Stimulated activated CD4-positive, alpha-beta T cell treated with anti-CD3 and anti-CD28 coated beads, Interleukin-1b, Interleukin-23, amount 100 ng/mL, for 24 hours (primary cell): ENCODE data around the gene KRT76.

ENCODE experiments used
- DNase-seq, 4 experiments: peaks; one replicate each; pipeline ENCODE4 v3.0.0-alpha.2; 2020; ENCODE audit warnings: low read depth in 4 of 4, low spot score in 1 of 4

KRT76 gene

DNA sequence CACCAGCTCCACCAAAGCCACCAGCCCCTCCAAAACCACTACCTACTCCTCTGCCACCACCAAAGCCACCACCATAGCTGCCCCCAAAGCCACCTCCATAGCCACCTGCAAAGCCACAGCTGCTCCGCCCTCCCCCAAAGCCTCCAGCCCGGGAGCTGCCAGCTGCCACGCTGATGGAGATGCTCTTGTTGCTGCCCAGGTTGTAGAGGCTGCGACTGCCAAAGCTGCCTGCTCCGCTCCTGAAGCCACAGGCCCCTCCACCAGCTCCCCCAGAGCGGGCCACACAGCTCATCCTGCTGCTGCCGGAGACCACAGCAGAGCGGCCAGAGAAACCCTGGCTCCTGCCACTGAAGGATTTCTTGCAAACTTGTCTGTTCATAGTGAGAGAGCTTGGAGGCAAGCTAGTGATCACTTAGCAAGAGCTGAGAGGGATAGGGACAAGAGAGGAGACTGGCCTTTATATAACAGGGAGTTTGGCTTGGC lies at the start of gene KRT76:
Gene KRT76, minus strand, starts transcription at position 433 of the 483 bp plus-strand sequence. Its CDS starts 54 bp downstream, at position 379.
- DNase-seq: no peak

DNA sequence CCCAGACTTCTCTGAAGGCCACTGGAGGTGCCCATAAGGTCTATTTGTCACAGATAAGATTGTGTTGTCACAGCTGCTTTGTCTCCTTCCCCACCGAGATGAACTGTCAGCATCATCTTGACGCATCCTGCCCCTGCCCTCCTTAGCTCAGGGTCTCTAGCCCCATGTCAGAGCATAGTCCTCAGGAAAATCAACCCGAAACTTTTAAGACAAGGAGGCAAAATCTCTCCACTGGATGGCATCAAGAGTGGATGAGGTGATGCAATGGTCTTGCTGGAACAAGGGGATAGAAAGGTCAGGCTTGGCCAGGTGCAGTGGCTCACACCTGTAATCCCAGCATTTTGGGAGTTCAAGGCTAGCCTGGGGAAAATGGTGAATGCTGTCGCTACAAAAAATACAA lies 48.8 kb upstream of the KRT76 start:
- no peak for DNase-seq

DNA sequence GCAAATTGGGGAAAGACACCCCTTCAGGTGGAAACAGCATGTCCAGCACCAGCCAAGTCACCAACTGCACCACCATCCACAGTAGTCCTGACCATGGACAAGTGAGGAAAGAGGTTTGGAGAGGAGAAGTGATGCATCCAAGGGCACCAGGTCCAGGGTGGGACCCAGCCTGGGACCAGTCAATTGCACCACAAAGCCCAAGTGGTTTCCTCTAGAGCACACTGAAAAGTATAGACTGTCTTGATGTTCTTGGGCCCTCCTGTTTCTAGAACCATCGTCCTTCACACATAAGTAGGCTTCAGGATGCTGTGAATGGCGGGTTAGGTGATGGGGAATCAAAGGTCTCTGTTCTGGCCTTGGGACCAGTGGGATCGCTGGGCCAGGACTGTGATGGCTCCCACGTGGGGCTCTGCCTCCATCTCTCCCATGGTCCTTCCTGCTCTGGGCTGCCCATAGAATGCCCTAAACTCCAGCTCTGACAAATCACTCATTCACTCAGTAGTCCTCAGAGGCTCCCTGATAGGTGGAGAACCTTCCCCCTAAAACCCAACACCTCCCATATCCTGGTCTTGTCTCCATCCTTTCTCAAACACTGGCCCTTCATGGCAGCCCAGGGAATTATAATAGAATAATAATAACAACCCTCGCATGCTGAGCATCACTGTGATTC lies 47.7 kb upstream of the KRT76 start:
- no peak for DNase-seq

DNA sequence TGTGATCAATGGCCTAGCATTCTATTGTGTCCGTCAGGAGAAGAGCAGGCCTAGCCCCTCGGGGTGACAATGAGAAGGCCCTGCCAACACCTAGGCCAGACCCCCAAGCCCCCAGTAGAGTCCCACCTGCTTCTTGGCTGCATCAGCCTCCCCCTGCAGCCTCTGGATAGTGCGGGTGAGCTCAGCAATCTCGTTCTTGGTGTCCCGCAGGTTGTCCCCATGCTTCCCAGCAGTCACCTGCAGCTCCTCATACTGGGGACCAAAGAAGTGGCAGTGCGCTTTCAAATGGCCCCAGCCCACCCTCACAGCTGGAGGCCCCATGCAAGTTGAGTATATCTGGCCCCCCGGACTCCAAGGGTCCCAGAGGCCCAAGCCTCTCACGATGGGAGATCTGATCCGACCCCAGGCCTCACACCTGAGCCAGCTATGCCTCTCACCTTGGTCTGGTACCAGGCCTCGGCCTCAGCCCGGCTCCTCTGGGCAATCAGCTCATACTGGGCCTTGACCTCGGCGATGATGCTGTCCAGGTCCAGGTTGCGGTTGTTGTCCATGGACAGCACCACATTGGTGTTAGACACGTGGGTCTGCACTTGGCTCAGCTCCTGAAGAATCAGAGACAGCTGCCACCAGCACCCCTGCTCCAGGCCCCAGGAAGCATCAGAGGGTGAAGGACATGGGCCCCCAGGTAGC lies 46.8 kb upstream of the KRT76 start:
- DNase-seq: no peak

DNA sequence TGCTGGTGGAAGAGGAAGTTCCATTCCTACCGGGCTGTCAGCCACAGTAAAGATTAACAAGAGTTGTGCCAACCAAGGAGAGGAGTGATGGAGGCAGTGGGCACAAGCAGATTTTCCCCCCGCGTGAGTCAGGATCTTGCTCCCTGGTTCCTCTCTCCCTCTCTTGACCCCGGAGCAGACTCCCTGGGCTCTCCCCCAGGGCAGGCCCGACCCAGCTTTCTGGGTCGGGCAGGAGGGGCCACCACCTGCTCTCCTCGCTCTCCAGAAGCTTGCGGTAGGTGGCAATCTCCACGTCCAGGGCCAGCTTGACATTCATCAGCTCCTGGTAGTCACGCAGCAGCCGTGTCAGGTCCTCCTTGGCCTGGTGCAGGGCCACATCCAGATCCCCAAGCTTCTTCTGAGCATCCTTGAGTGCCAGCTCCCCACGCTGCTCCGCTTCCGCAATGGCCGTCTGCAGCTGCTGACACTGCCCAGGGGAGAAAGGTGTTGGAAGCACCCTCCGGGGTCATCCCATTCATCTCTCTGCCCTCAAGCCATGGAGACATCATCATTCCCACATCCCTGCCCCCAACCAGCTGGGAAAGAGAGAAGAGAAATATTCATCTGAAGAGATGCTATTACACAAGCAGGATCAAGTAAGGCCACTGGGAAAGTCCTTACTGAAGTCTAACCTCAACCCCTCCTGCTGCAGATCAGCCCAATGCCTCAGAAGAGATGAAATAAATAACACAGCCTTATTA lies 45.8 kb upstream of the KRT76 start:
- DNase-seq: no peak

DNA sequence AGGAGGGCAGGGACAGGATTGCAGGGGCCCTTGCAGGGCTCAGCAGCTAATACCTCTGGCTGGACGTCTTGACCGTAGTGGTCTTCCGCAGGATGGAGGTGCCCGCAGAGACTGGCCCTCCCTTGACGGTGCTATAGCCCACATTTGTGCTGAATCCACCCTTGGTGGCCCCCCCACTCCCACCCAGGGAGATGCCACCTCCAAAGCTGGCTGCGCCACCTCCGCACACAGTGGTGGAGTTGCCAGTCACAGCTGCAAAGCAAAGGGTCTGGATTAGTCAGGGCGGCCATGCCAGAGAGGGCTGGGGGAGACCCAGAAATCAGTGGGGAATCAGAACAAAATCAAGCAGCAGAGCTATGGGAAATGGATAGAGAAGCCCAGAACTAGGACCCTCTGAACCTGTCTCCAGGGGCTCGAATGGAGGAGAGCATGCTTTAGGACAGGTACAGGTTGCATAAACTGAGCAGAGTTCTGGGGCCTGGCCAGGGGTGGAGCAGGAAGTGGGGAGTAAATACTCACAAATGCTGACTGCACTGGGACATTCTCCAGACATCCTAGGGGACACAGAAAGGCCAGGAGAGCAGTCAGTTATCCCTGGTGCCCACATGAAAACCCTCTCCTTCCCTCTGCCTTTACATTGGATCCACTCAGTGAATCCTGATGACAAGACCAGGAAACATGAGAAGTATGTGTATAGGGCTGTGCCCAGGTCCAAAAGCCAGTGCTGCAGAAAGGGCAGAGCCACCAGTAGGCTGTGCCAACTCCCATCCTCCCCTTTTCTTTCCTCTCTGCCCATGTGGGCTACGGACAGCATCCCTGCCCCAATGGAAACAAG lies 44.9 kb upstream of the KRT76 start:
- DNase-seq: no peak

DNA sequence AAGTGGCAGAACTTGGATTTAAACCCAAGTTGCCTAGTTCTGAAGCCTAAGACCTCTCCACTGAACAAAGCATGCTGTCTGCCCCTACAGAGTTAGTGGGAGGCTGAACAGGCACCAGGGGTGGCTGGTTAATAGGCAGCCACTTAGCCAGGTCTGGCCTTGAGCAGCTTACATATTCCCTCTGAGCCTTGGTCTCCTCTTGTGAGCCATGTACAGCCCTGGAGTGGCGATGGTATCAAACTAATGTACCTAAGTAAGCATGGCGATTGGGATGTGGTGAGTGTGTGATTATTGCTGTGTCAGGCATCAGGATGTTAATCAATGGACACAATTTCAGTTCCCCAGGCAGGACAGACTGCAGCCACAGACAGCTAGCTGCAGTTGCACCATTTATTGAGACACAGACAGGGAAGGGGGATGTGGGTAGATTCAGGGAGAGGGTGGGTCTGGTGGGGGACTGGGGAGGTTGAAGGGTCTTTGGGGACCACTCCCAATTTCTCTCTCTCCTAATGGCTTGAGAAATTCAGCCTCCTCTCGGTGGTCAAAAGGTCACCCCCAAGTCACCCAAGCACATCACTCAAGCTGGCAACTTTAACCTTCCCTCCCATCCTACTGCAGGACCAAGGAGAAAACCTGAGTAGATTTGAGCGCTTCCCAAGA lies 44.1 kb upstream of the KRT76 start:
- DNase-seq: no peak

DNA sequence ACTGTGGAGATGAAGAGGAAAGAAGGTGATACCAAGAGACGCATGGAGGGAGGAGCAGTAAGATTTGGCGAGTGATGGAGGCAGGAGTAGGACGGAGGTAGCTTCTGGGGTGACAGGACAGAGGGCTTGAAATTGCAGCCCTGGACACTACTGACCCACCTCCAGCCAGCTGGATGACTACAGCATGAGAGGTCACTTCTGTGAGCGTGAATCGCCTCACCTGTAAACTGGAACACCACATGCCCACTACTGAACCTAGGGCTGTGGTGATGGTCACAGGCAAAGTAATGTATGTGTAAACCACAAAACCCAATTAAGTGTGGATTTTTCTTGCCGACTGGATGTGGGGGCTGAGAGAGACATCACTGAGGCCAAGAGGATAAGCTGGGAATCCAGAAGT lies 43.4 kb upstream of the KRT76 start:
- no peak for DNase-seq

DNA sequence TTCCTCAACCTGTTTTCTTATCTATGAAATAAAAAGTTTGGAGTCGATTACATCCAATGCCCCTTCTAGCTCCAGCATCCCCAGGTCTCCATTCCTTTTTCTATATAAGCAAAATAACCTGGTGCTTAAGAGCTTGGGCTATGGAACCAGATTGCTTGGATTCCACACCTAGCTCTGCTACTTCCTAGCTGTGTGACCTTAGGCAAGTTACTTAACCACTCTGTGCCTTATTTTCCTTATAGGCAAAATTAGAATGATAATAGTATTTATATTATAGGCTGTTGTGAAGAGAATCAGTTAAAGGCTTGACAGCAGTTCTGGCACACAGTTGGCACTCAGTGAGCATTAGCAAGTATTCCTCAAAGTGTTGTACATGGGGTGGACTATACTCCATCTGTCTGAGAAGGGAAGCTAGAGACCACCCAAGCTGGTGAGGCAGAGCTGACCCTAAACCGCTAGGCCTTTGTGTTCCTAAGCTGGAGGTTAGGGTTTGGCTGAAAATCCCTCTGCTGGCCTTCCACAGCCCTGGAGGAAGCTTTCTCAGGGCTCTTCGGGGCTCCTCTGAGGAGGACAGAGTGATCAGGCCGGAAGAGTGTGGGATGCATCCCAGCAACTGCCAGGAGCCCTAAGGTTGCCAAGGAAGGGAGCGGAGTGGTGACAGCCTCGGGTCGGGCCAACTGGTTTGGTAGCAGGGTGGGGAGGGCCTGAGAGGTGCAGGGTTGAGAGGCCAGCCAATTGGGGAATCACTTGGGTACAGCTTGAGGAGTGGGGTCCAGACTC lies 42.8 kb upstream of the KRT76 start:
- DNase-seq: no peak

DNA sequence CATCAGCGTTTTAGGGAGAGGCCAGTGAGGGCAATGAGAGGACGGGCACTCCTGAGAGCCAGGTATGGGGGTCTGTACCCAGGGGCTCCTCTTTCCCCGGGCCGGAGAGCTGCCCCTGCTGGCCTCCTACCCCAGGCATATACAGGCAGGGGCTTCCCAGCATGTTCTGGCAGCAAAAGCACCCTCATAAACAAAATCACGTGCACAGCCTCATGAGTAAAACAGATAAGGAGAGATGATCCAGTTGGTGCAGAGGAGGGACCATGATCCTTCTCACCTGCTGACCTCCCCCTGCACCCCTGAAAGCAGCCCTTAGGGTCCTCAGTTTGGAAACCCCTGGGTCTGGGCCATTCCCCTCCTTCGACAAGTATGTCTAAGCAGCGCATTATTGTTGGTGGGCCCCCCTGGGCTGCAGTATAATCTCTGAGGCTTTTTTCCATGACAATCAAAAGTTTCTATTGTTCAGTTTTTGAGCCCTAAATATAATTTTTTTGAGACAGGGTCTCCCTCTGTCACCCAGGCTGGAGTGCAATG lies 41.8 kb upstream of the KRT76 start:
- no peak for DNase-seq

DNA sequence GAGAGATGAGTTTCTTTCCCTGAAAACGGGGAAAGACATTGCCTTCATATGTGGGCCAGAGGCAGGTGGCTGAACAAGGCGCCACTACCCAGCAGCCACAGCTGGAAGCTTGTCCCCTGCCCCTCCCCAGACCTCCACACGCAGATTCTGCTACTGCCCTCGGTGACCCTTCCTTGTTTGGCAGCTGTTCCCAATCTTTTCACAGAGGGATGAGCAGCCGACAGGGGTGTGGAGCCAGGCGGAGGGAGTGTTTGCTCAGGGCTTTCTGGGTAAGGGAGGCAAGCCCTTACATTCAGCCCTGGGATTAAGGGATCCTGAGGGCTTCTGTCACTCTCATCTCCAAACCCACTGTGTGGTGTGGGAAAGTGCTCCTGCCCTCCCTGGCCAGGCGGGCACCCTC lies 41.2 kb upstream of the KRT76 start:
- no peak for DNase-seq

DNA sequence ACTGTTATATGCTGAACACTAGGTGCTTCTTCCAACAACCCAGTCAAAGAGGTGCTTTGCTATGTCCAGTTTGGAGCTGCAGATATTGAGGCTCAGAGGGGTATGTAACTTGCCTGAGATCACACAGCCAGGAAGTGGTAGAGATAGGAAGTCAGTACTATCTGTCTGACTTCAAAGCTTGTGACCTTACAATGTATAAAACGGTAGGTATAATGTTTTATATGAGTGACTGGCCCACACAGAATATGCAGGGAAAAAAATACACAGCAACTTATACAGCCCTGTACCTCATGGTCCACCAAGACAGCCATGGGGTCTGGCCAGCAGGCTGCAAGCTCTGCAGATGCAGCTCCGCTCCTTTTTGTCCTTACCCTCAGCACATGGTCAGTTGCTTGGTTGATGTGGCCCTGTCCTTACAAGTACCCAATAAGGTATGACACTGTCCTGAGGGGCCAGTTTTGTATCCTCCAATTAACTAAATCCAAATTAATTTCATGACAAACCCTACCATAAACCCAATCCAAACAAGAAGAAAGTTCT lies 40.6 kb upstream of the KRT76 start:
- DNase-seq: no peak

DNA sequence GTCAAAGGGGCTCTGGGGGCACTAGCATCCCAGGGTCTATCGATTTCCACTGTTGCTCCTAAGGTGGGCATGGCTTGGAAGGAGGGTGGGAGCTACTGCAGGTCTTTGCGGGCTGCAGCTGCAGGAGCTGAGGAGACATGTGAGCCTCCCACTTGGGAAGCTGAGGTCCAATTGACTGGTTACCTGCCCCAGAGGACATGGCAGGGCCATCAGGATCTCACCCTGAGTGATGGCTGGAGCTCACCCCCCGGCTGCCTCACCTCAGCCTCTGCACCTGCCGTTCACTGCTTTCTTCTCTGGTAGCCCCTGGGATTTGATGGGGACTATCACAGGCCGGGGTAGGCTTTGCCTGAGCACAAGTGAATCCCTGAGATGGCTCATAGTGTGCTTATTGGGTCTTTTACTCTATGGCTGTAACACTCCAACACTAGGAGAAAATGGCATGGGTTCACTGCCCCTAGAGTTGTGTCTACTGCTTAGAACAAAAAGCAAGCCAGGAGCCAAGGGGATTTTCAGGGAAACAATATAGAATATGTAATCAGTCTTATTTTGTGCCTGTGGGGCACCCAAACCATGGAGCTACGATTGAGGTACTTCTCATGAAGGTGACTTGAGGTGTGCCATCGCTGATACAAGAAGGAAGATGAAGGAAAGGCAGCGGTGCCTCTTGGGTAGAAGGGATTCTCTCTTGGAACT lies 40.0 kb upstream of the KRT76 start:
- no peak for DNase-seq

DNA sequence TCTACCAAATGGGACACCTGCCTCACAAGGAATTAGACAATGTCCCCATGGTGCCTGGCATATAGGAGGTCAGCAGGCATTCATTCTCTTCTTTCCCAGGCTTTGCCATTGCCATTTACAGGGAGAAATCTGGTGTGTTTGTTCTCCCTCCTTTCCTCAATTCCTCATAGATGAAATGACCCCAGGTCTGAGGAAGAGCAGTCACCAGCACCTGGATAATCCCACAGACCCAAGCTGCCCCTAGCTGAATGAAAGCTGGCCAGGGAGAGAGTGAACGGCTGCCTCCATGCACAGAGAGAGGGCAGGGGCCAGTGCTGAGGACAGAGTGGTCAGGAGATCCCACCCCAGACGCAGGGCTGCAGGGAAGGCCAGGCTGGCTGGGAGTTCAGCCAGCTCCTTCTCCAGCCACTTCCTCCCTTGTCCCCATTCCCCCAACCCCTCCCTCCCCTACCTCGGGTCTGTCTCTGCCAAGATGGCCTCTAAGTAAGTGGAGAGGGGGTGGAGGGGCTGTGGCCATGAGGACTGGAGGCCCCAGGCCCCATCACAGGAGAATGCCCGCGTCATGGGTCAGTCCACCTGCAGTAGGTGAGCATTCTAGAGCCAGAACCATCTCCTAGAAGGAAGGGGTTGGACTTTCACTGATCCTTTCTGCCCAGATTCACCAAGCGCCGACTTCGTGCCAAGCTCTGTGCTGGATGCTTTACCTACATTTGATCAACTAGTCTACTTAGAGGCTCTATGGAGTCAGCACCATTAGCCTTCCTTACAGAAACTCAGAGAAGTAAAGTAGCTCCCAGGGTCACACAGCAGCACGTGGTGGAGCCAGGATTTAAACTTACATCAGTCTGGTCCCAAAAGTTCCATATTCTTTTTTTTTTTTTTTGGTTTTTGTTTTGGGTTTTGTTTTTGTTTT lies 38.8 kb upstream of the KRT76 start:
- DNase-seq: no peak

DNA sequence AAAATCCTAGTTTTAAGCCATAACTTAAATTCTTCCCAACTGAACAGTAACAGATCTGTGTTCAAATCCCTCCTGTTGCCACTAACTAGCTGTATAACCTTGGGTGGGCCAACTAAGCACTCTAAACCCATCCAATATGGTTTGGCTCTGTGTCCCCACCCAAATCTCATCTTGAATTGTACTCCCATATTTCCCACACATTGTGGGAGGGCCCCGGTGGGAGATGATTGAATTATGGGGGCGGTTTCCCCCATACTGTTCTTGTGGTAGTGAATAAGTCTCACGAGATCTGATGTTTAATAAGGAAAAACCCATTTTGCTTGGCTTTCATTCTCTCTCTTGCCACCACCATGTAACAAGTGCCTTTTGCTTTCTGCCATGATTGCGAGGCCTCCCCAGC lies 38.0 kb upstream of the KRT76 start:
- DNase-seq: no peak

DNA sequence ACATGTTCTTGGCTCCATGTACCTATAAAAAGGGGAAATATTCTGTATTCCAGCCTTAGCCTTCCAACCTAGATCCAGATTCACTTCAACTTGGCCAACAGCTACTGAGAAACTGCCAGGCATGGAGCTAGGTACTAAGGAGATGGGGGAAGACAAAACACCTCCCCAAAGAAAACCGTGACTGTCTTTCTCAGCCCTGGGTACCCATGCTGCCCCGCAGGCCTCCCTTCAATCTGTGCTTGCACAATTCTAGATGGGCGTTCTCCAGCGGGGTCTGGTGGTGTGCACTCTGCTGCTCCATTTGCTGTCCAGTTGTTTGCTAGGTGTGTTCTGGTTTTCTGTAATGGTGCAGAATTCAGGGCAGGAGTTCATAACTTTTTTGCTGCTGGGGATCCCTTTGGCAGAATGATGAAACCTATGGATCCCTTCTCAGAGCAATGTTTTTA lies 37.6 kb upstream of the KRT76 start:
- no peak for DNase-seq

DNA sequence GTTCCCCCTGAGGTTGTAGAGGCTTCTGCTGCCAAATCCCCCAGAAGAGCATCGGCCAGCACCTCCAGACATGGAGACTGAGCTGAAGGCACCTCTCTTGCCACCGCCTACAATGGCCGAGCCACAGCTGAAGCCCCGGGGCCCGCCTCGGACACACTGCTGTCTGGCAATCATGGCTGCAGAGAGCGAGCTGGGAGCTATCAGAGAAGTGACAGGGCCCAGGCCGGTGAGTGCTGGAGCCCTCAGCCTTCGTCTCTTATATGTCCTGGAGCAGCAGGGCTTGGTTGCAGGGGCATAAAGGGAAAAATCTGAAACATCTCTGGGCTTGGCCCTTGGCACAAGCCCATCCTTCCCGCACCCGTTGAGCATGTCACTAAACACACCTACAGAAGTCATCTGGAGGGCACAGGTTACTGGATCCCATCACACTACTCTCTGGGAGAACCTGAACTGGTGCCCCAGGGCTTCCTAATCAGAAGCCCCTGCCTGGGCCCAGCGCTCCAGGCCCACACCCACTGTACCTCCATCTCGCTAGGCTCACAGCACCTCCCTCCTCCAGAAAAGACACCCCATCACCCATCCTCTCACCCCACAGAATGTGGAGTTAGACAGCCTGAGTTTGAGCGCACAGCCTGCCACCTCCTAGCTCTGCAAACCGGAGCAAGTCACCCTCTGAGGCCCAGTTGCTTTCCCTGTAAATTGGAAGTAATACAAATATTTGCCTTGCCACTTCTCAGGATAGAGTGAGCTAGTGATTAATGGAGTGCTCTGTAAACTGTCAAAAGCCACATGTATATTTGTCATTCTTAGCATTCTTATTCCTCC lies 37.0 kb upstream of the KRT76 start, which contains the start of gene KRT4:
Gene KRT4, minus strand, starts transcription at position 232 of the 825 bp plus-strand sequence. Its CDS starts 58 bp downstream, at position 174.
- no peak for DNase-seq
